HEK293 (cell line): ENCODE results near the gene RHPN2.

ENCODE experiments used
- EGR2 ChIP-seq: fragments of 450-650 bp; formaldehyde crosslinking; IDR thresholded peaks from 2 replicates; pipeline ENCODE4 v1.5.1; 2016; ENCODE audit warnings: low read depth, missing biosample characterization, missing genetic modification characterization
- PRDM10 ChIP-seq: fragments of 450-650 bp; formaldehyde crosslinking; IDR thresholded peaks from 2 replicates; pipeline ENCODE4 v1.5.1; 2016; ENCODE audit warnings: missing biosample characterization, missing genetic modification characterization
- SP2 ChIP-seq: fragments of 450-650 bp; formaldehyde crosslinking; IDR thresholded peaks from 2 replicates; pipeline ENCODE4 v1.5.1; 2016; ENCODE audit warnings: missing biosample characterization, missing genetic modification characterization
- ZBTB11 ChIP-seq: fragments of 450-650 bp; formaldehyde crosslinking; conservative IDR thresholded peaks from 2 replicates; pipeline ENCODE4 v1.5.1; 2016; ENCODE audit warnings: low read depth, missing biosample characterization, missing genetic modification characterization
- ZBTB6 ChIP-seq: fragments of 450-650 bp; formaldehyde crosslinking; IDR thresholded peaks from 2 replicates; pipeline ENCODE4 v1.5.1; 2017; ENCODE audit warnings: missing biosample characterization, missing genetic modification characterization
- ZNF121 ChIP-seq: fragments of 450-650 bp; formaldehyde crosslinking; IDR thresholded peaks from 2 replicates; pipeline ENCODE4 v1.5.1; 2016; ENCODE audit warnings: missing biosample characterization, missing genetic modification characterization
- ZNF18 ChIP-seq: fragments of 450-650 bp; formaldehyde crosslinking; IDR thresholded peaks from 2 replicates; pipeline ENCODE4 v1.5.1; 2016; ENCODE audit warnings: missing biosample characterization, missing genetic modification characterization
- ZNF324 ChIP-seq: fragments of 450-650 bp; formaldehyde crosslinking; IDR thresholded peaks from 2 replicates; pipeline ENCODE4 v1.5.1; 2016; ENCODE audit warnings: missing biosample characterization, missing genetic modification characterization
- ZNF341 ChIP-seq: fragments of 450-650 bp; formaldehyde crosslinking; IDR thresholded peaks from 2 replicates; pipeline ENCODE4; 2016; ENCODE audit warnings: low read depth, missing biosample characterization, missing genetic modification characterization
- ZNF362 ChIP-seq: fragments of 450-650 bp; formaldehyde crosslinking; IDR thresholded peaks from 2 replicates; pipeline ENCODE4 v1.5.1; 2016; ENCODE audit warnings: missing biosample characterization, missing genetic modification characterization
- ZNF37A ChIP-seq: fragments of 450-650 bp; IDR thresholded peaks from 2 replicates; pipeline ENCODE4 v1.5.1; 2018; ENCODE audit warnings: missing biosample characterization, missing genetic modification characterization
- ZNF518A ChIP-seq: fragments of 450-650 bp; formaldehyde crosslinking; conservative IDR thresholded peaks from 2 replicates; pipeline ENCODE4 v1.5.1; 2016; ENCODE audit warnings: low read depth, missing biosample characterization, missing genetic modification characterization
- ZNF626 ChIP-seq: fragments of 450-650 bp; sonication (Bioruptor Pico); formaldehyde crosslinking; IDR thresholded peaks from 2 replicates; pipeline ENCODE4 v1.5.1; 2018; ENCODE audit warnings: missing biosample characterization, missing genetic modification characterization, inconsistent platforms
- ZNF658 ChIP-seq: fragments of 450-650 bp; formaldehyde crosslinking; IDR thresholded peaks from 2 replicates; pipeline ENCODE4; 2016; ENCODE audit warnings: missing biosample characterization, missing genetic modification characterization
- ZNF660 ChIP-seq: fragments of 450-650 bp; IDR thresholded peaks from 2 replicates; pipeline ENCODE4 v1.5.1; 2018; ENCODE audit warnings: missing biosample characterization, mild to moderate bottlenecking, missing genetic modification characterization
- ZNF776 ChIP-seq: fragments of 450-650 bp; formaldehyde crosslinking; IDR thresholded peaks from 2 replicates; pipeline ENCODE4 v1.5.0; 2017; ENCODE audit warnings: missing biosample characterization, missing genetic modification characterization, borderline replicate concordance
- ZNF777 ChIP-seq: fragments of 450-650 bp; formaldehyde crosslinking; IDR thresholded peaks from 2 replicates; pipeline ENCODE4 v1.5.1; 2017; ENCODE audit warnings: missing biosample characterization, missing genetic modification characterization, borderline replicate concordance
- ZNF830 ChIP-seq: fragments of 450-650 bp; IDR thresholded peaks from 2 replicates; pipeline ENCODE4 v1.5.0; 2018; ENCODE audit warnings: missing biosample characterization, missing genetic modification characterization, low read depth, mild to moderate bottlenecking, moderate library complexity
- ZSCAN23 ChIP-seq: fragments of 450-650 bp; formaldehyde crosslinking; IDR thresholded peaks from 2 replicates; pipeline ENCODE4 v1.5.1; 2016; ENCODE audit warnings: missing biosample characterization, missing genetic modification characterization
- ZSCAN4 ChIP-seq: fragments of 450-650 bp; formaldehyde crosslinking; IDR thresholded peaks from 2 replicates; pipeline ENCODE4 v1.5.1; 2017; ENCODE audit warnings: missing biosample characterization, missing genetic modification characterization

The RHPN2 gene

GRCh38 chr19:33080761-33081681 lies 16.3 kb upstream of the RHPN2 start, which contains the start of gene GPATCH1 (continued):
- TF ChIP-seq ZNF518A (tag by site-specific recombination) (no peak), ZNF626 (no peak), ZNF830 (tag by site-specific recombination) (no peak), ZNF362 (tag by site-specific recombination) (no peak), ZNF777 (tag by site-specific recombination) (peak; percentile 61; the same call in 1 of the 2 replicates), EGR2 (tag by site-specific recombination) (peak; percentile 80), ZNF324 (tag by site-specific recombination) (peak; percentile 98), ZBTB11 (tag by site-specific recombination) (peak; percentile 79), ZNF776 (tag by site-specific recombination) (no peak), ZNF18 (tag by site-specific recombination) (peak; percentile 55), ZSCAN23 (tag by site-specific recombination) (peak; percentile 56; the same call in 1 of the 2 replicates), ZSCAN4 (tag by site-specific recombination) (peak; percentile 60; the same call in 1 of the 2 replicates), PRDM10 (tag by site-specific recombination) (peak; percentile 88), ZNF658 (tag by site-specific recombination) (no peak), ZNF341 (peak; percentile 94), ZNF660 (tag by site-specific recombination) (peak; percentile 99), ZBTB6 (tag by site-specific recombination) (no peak; the same call in 1 of the 2 replicates), ZNF121 (tag by site-specific recombination) (0 out of 2 replicates have a peak, but pooled peaks have one; percentile 35), SP2 (tag by site-specific recombination) (peak; percentile 82), ZNF37A (tag by site-specific recombination) (no peak)
